ENCODE results near the gene CDKL5.
"Not testable (repeated sequence)": the region's sequence is repeated elsewhere in the genome, so short reads cannot be mapped to it uniquely, and the experiment has no call there.

Gene CDKL5

DNA sequence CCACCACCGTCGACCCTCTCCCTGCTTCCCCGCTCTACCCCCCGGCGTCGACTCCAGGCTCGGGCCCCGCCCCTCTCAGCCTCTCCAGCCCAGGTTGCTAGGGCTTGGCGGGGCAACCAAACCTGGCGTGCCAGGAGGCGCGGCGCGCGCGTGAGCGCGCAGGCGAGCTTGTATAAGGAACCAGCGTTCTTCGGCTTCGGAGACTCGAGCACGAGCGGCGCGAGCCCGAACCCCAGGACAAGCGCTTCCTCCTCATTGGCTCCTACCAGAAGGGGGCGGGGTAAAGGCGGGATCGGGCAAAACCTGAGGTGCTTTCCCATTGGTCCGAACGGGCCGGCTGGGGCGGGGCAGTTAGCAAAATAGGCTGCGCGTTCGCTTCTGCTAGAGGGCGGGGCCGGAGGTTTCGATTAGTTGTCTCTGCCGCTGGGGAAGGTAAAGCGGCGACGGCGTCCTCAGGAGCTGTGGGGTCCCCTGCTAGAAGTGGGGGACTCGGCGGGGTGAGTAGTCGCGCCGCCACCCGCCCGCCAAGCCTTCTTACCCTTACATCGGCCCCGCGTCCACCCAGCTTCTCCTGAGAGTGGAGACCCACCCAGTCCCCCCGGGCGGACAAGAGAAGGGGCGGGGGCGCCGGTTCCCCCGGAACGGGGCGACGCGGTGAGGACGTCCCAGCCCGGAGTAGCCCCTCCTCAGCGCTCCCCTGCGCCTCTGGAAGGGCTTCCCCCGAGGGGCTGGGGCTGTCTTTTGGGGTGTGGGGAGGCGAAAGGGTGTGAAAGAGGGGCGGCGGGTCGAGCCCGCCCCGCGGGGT, at the start of gene CDKL5:
Gene CDKL5, plus strand, starts transcription at position 410 of the 805 bp plus-strand sequence. CDS start 81,489 bp downstream, outside the sequence.
- DNase-seq = peak; percentile 93

DNA sequence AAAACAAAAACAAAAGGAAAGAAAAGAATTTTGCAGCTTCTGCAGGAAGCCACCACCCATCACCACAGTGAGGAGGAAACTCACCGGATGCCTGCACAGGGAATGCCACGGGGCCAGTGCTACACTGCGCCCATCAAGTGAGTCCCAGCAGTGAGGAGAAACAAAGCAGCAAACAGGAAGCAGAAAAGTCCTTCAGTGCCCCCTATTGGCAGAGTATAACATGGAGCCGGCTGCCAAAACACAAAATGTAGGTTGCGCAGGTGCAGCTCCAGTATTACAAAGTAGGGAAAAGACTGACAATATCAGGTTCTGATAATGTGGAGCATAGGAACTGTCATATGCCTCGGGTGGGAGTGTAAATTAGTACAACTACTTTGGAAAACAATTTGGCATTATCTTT, 47.6 kb upstream of the CDKL5 start:
- peak; percentile 5 for DNase-seq

DNA sequence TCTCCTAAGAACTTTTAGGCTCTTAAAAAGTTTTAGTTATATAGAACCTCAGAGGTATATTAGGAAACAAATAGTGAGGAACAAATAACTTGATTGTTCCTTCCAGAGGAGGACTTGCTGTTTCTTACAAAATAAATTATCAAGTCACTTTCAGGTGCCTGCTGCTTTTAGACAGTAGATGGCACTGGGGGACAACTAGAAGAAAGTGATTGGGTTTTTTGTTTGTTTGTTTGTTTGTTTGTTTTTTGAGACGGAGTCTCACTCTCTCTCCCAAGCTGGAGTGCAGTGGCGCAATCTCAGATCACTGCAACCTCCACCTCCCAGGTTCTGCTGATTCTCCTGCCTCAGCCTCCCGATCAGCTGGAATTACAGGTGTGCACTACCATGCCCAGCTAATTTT, 35.4 kb upstream of the CDKL5 start:
- no peak for DNase-seq

DNA sequence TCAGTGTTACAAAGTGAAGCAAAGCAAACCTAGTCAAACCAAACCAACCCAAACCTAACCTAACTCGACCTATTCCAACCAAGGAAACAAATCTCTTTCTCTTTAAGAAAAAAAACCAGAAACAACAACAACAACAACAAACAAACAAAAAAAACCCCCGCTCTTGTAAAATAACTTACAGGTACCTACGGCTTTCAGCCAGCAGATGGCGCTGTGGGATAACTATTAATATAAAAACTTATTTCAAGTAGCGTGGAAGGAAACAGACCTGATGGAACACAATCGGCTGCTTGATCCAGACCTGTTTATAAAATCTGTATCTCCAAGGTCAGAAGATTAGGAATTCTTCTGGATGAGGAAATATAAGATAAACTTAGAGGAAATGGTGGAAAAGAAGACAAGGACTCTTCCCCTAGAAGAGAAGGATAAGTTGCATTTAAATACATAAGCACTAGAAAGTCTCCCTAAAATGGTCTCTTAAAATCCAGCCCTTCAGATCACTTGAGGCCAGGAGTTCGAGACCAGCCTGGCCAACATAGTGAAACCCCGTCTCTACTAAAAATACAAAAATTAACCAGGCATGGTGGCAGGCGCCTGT, 34.4 kb upstream of the CDKL5 start:
- DNase-seq = peak; percentile 24

DNA sequence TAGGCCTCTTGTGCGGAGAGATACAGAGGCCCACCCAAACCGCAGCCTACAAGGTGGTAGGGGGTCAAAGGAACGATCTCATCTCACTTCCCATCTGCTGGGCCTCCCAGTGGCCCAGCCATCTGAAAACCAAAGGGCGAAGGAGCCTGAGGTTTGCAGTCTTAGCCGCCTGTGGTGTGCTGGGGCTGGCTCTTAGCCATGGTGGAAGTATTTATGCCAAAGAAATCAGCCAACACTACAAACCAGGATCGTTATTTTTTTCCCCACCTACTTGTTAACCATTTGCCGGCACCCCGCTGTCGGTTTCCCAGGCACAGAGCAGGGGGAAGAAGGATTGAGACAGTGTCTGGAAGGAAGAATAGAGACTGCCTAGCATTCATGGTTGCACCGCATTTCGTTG, 30.9 kb upstream of the CDKL5 start:
- no peak for DNase-seq

DNA sequence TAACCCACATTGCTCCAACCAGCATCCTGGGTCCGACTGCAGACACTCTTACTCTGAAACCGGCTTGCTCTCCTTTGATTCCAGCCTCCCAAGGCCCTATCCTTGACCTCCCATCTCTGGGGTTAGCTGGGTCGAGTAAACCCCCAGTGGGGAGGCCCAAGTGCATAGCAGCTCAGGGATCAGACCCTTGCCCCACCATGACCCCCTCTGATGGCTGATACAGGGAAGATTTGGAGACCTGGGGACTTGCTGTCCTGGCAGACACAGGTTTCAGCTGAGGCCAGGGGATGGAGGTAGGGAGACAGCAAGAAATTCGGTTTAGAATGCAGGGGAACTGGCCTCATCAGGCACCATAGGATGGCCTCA, 23.6 kb upstream of the CDKL5 start:
- DNase-seq = no peak

DNA sequence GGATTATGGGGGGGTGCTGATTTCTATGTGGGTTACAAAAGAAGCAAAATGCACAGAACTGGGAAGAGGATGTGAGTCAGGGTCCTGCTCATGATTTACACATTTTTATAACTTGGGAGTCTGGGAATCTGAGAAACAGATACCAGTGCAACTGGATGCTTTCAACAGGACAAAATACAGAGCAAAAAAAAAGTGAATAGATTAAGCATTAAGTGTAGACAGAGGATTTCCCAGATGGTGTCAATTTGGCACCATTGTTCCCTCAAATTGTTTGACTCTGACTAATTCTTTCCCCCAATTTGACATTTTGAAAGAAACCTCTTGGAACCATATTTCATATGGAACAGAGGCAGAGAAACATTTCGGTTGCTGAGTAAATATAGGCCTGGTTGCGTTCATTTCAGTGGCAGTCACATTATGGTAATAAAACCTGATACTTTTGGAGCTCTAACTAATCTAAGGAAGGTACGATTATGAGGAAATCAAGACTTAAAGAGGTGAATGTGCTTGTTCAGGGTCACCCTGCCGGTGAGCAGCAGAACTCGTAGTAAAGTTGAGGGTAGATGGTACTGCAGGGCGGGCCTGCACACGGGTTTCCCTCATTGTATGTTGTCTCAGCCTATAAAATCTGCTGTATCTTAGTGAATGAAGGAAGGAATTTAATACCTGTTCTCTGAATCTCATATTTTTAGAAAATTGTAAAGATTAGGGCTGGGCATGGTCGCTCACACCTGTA, 18.7 kb upstream of the CDKL5 start:
- no peak for DNase-seq

DNA sequence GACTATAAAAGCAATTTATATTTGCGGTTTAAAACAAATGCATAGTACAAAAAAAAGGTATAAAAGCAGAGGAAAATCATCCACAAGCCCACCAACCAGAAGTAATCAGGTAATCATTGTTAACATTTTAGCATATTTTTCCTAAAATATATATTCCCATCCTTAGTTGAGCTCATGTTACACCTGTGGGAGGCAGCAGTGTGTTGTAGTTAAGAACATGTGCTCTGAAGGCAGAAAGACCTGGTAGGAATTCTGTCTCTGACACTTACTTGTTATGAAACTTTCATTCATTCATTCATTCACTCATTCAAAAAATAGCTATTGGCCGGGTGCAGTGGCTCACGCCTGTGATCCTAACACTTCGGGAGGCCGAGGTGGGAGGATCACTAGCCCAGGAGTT, 15.4 kb upstream of the CDKL5 start:
- DNase-seq = no peak

DNA sequence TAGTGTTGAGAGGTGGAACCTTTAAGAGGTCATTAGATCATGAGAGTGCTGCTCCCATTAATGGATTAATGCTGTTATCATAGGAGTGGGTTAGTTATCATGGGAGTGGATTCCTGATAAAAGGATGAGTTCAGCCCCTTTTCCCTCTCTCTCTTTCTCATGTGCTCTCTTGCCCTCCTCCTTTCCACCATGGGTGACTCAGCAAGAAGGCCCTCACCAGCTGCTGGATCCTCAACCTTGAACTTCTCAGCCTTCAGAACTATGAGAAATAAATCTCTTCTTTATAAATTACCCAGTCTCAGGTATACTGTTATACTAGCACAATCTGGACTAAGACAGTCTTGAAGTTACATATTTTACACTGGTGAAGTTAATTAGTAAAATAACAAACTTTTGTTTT, 10.0 kb upstream of the CDKL5 start:
- DNase-seq = no peak

DNA sequence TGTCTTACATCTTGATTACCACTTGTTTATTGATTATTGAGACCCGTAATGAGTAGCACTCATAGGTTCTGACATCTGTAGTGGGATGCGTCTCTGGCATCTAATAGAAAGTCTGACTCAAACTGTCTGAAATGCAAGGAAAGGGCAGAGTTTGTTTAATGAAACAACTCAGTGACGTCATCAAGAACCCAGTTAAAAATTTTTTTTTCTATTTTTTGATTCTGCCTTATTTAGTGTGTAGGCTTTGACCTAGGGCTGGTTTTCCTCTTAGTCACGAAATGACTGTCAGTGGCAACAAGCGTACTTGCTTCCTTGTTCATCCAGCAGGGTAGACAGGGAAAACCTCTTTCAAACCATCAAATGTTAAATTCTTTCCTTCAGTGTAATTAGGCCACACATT, 3.1 kb upstream of the CDKL5 start:
- no peak for DNase-seq

DNA sequence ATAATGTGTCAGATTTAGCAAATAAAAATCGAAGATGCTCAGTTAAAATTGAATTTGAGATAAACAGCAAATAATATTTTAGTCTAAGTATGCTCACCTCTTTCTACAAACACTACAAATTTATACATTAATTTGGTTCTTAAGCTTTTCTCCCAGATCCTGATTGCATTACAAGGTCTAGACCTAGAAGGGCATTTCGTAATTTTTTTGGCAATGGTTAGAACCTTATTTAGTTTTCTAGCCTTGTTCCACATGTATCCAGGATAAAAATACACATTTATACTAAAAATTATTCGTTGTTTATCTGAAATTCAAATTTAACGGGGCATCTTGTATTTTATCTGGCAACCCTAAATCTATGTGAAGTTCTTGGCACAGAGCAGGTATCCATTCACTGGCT, 2.5 kb upstream of the CDKL5 start:
- no peak for DNase-seq

DNA sequence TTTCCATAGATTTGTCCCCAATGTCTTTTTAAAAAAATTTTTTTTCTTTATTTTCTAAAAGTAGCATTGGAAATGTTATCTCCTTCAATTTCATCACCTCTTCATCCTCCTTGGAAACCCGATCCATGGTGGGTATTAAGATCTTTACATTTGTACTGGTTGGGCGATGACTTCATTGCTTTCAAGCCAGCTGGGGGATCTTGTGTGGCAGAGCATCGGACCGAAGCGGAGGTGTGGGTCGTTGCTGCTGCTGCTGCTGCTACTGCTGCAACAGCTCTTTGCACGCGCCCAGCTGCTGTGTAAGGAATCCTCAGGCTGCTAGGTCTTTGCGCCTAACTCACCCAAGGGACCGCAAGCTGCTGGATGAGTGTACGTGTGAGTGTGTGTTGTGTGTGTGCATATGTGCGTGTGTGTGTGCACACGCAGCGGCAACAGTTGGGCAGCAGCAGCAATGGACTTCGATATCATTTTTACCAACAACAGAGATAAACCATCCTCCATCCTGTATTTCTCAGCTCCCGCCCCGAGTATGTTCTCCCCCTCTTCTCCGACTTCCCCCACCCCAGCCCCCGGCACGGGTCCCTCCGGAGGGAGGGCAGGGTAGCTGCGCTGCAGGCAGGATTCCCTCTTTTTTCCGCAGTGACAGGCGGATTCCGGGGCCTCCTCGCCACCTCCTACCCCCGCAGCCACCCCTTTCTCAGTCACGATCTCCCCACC, 768 bp upstream of the CDKL5 start:
- peak; percentile 54 for DNase-seq

DNA sequence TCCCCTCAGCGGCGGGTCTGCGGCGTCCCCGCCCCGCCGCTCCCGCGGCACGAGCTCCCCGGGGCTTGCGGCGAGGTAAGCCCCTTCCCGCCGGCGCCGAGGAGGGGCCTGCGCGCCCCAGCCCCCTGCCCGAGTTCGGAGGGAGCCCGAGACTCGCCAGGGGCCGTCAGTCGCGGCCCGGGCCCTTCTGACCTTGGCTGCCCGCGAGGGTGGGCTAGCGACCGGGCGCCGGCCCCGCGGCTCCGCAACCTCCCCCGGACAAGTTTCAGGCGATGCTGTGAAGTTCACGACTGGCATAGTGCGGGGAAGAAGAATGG, 554 bp downstream of the CDKL5 start:
- no peak for DNase-seq

DNA sequence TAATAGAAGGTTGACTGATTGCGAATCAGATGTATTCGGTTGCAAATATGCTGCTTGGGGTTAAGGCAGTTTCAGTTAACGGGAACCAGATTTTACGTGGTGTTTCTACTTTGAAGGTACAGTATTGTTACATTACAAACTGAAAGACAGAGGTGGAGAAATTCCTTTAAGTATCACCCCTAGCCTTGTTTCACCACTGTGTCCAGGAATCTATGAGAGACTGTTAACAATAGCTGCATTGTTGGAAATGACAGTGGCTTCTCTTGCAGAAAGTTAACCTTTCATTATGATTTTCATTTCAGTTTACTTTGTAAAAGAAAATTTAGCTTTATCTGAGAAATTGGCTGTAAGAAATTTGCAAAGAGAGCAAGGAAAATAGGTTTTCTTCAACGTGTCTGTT, 2.6 kb downstream of the CDKL5 start:
- DNase-seq = no peak

DNA sequence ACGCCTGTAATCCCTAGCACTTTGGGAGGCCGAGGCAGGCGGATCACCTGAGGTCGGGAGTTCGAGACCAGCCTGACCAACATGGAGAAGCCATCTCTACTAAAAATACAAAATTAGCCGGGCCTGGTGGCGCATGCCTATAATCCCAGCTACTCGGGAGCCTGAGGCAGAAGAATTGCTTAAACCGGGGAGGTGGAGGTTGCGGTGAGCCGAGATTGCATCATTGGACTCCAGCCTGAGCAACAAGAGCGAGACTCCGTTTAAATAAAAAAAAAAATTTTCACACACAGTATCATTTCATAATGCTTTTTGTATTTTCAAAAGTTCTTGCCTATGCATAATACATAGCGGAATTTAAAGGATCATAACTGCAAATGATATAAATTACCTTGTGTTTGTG, 7.9 kb downstream of the CDKL5 start:
- not testable (repeated sequence) for DNase-seq

DNA sequence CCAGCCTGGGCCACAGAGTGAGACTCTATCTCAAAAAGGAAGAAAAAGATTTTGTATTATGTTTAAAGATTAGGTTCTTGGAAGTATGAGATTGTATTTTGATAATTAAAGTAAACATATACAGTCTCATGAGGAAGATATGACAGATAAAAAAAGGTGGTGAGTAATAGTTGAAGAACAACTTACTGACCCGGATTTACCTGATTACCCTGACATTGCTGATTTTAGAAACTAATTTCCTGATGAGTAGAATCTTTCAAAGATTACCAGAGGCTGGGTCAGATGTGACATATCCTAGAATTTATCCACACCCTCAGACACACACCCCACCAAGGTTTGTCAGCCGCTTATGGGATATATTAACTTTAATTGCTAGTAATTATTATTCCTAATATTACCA, 9.5 kb downstream of the CDKL5 start:
- DNase-seq = no peak

DNA sequence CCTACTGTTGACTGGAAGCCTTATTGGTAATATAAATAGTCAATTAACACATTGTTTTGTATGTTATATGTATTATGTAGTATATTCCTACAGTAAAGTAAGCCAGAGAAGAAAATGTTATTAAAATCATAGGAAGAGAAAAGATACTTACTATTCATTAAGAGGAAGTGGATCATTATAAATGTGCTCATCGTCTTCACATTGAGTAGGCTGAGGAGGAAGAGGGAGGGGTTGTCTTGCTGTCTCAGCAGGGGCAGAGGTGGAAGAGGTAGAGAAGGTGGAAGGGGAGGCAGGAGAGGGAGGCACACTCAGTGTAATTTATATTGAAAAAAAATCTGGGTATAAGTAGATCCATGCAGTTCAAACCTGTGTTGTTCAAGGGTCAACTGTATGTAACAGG, 10.6 kb downstream of the CDKL5 start:
- no peak for DNase-seq

DNA sequence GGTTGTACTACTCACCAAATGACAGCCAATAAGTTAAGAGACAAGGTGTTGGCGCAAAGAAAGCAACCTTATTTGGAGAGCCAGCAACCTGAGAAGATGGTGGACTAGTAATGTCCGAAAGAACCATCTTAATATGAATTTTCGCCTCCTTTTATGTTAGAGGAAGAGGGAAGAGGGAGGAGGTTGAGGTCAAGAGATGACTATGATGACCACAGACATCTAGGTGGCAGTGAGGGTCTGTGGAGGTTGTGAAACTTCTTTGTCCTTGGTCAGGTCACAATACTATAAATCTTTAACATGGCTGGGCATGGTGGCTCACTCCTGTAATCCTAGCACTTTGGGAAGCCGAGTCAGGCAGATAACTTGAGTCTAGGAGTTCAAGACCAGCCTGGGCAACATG, 15.4 kb downstream of the CDKL5 start:
- no peak for DNase-seq

DNA sequence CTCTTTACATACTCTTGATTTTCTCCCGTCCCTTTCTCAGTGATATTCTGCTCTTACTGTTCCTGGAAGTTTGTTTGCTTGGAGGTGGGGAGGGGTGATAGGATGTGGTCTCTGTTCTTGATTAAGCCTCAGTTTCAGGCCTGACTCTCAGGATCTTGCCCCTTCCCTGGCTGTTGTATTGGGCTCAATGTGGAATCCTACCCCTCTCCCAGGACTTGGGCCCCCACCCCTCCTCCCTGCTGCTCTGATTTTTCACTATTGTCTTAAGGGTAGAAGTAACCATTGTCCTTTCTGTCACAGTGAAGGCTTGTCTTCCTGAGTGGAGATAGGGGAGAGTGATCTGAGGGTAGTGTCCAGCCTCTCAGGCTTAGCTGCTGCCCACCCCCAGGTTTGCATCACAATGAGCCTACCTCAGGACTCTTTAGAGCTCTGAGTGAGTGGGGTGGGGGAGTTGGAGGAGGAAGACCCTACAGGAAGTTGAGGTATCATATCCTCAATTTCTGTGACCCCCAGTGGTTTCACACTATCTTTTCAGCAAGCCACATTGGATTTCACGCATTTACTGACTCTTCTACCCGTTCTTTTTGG, 16.5 kb downstream of the CDKL5 start:
- no peak for DNase-seq

DNA sequence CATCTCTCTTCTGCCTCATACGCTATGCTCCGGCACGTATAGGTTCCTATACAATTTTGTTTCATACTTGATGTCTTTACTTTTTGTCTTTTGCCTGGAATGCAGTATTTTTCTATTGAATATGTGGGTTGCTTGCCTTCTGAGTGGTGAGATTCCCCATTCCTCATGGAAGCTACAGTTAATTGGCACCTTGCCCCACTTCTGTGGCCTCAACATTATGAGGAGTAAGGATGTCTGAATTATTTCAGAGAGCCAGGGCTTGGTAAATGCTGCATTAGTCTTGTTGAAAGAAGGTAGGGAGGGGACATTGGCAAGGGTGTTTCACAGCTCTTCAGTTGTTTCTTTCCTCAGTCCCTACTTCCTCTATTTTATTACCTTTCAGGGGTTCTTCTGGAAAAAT, 23.0 kb downstream of the CDKL5 start:
- no peak for DNase-seq

DNA sequence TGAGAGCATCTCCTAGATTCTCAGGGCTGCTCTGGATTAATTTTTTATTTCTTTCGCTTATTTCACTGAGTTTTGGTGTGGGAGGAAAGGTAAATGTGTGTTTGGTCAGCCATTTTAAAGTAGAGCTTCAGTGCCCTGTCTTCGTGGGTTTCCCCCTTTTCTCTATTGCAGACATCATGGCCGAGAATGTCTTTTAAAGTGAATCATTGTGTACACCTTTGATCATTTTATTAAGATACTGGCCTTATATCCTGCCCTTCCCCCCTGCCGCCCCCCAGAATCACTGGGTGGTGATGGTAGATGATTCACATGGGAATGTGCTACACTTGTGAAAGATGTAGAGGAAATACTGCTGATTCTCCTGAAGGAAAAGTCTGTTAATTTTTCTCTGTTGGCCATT, 23.8 kb downstream of the CDKL5 start:
- DNase-seq = no peak

DNA sequence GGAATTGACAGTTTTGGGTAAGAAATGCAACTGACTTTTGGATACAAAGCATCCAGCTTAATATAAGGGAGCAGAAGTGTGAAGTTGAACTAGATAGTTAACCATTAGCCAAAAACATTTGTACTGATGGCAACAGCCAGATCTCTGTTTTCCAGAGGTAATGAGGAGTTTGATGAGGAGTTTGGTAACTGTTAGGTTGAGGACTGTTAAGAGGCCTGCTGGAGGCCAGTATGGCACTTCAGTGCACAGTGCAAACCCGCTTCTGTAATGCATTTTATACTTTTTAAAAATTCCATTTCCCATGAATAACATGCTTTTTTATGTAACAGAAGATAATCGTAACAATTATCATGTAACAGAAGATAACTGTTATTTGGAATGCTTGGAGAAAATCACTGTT, 30.0 kb downstream of the CDKL5 start:
- DNase-seq = no peak

DNA sequence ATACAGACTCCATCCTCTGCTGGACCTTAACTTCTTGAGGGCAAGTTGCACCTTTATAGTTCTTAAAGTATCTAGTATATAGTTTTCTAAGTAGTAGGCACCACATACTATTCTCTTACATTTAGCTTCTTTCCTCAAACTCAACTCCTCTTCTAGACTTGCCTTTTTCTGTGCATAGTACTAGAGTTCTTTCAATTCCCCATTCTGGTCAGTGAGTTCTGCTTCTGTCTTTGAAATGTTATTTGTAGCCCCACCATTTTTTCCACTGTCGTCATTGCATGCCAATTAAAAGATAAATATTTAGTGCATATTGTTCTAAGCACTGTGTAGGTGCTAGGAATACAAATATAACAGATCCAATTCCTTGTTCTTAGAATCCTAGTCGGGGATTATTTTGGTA, 31.6 kb downstream of the CDKL5 start:
- no peak for DNase-seq
